ENCODE results near the gene NPAS3. TPM values are rescaled to one million over a fixed set of nuclear protein-coding genes. Genes with fewer than 3 reads are reported as not detected.

The NPAS3 gene
- total RNA-seq, 1 donor from 2014 or later = 2.5 TPM

- DNase-seq = no peak
Observed at GRCh38 chr14:32993921-32994320, 55.2 kb downstream of the NPAS3 start.

GRCh38 chr14:32996343-32996742 is 57.7 kb downstream of the NPAS3 start:
- intact Hi-C loops (cut with micrococcal nuclease) = no loop called here

More at GRCh38 chr14:32993921-32994320, 55.2 kb downstream of the NPAS3 start:
- no peaks in the 10 kb centered on the region for H3K9me3 ChIP-seq (replicated peaks)
- no peaks in the 10 kb centered on the region for H3K27me3 ChIP-seq (ENCODE audit: low read depth)
- H3K4me3 ChIP-seq = no peak overlapping the region
- no peak overlapping the region for H3K27ac ChIP-seq (replicated peaks)
- H3K4me1 ChIP-seq = no peaks in the 10 kb centered on the region
- no peaks in the 10 kb centered on the region for H3K36me3 ChIP-seq
- intact Hi-C loops (cut with micrococcal nuclease) = no loop called here
- no peak for TF ChIP-seq CTCF (IDR thresholded peaks at IDR 0.05; ENCODE audit: borderline replicate concordance)

GRCh38 chr14:32998433-32998832 is 59.8 kb downstream of the NPAS3 start:
- no peak overlapping the region for H3K27ac ChIP-seq (replicated peaks)
- H3K27me3 ChIP-seq (ENCODE audit: low read depth) = no peaks in the 10 kb centered on the region
- no peaks in the 10 kb centered on the region for H3K36me3 ChIP-seq
- intact Hi-C loops (cut with micrococcal nuclease) = no loop called here
- TF ChIP-seq CTCF (IDR thresholded peaks at IDR 0.05; ENCODE audit: borderline replicate concordance) = peak; percentile 62
- no peak overlapping the region for H3K4me3 ChIP-seq
- H3K9me3 ChIP-seq (replicated peaks) = no peaks in the 10 kb centered on the region
- DNase-seq = no peak
- H3K4me1 ChIP-seq = no peaks in the 10 kb centered on the region

More at GRCh38 chr14:32996343-32996742, 57.7 kb downstream of the NPAS3 start:
- Histone ChIP-seq H3K27me3 (ENCODE audit: low read depth) (no peaks in the 10 kb centered on the region), H3K36me3 (no peaks in the 10 kb centered on the region), H3K4me3 (no peak overlapping the region), H3K9me3 (replicated peaks) (no peaks in the 10 kb centered on the region), H3K27ac (replicated peaks) (no peak overlapping the region), H3K4me1 (no peaks in the 10 kb centered on the region)
- TF ChIP-seq CTCF (IDR thresholded peaks at IDR 0.05; ENCODE audit: borderline replicate concordance) = no peak
- DNase-seq = no peak

- no peak for DNase-seq
- intact Hi-C loops (cut with micrococcal nuclease) = no loop called here
- H3K4me1 ChIP-seq = peaks cover 6% of the 10 kb centered on the region
- H3K27me3 ChIP-seq (ENCODE audit: low read depth) = no peaks in the 10 kb centered on the region
- H3K9me3 ChIP-seq (replicated peaks) = no peaks in the 10 kb centered on the region
- H3K27ac ChIP-seq (replicated peaks) = no peak overlapping the region
- no peak overlapping the region for H3K4me3 ChIP-seq
- no peak for TF ChIP-seq CTCF (IDR thresholded peaks at IDR 0.05; ENCODE audit: borderline replicate concordance)
- no peaks in the 10 kb centered on the region for H3K36me3 ChIP-seq
Observed at GRCh38 chr14:33009673-33010072, 71.0 kb downstream of the NPAS3 start.

DNA sequence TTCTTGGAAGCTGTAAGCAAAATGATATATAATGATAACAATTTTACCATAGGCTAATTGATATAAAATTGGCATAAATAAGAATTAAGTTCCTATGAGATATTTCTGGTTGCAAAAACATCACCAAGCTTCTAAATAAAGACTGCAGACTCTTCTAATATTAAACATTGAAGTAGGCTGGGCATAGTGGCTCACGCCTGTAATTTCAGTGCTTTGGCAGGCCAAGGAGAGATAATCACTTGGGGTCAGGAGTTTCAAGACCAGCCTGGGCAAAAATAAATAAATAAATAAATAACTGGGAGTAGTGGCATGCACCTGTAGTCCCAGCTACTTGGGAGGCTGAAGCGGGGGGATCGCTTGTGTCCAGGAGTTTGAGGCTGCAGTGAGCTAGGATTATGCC is 71.8 kb downstream of the NPAS3 start:
- TF ChIP-seq CTCF (IDR thresholded peaks at IDR 0.05; ENCODE audit: borderline replicate concordance) = no peak
- H3K4me3 ChIP-seq = no peak overlapping the region
- DNase-seq = no peak
- H3K4me1 ChIP-seq = peaks cover 6% of the 10 kb centered on the region
- no peaks in the 10 kb centered on the region for H3K36me3 ChIP-seq
- H3K27ac ChIP-seq (replicated peaks) = no peak overlapping the region
- H3K27me3 ChIP-seq (ENCODE audit: low read depth) = no peaks in the 10 kb centered on the region
- intact Hi-C loops (cut with micrococcal nuclease) = no loop called here
- H3K9me3 ChIP-seq (replicated peaks) = no peaks in the 10 kb centered on the region

DNA sequence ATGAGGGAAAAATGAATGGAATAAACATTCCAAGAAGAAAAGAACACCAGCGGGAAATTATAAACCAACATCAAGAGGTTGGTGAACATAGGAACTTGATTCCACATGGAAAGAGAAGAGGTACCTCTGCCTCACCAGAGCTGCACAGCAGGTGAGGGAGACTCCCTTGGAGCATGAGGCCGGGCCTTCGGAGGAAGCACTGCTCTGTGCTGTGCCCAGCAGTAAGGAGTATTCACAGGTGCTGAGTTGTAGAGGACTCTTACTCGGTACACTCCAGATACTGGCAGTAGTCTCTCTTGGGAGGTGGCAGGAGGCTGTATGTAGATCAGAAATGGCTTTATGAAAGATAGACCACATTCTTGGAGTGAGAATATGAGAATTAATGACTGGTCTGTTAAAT is 76.0 kb downstream of the NPAS3 start:
- DNase-seq = no peak
- Histone ChIP-seq H3K27ac (replicated peaks) (no peak overlapping the region), H3K4me3 (no peak overlapping the region), H3K27me3 (ENCODE audit: low read depth) (no peaks in the 10 kb centered on the region), H3K36me3 (no peaks in the 10 kb centered on the region), H3K4me1 (peaks cover 6% of the 10 kb centered on the region), H3K9me3 (replicated peaks) (no peaks in the 10 kb centered on the region)
- intact Hi-C loops (cut with micrococcal nuclease) = no loop called here
- no peak for TF ChIP-seq CTCF (IDR thresholded peaks at IDR 0.05; ENCODE audit: borderline replicate concordance)
